IPS-18c (cell line): ENCODE results near the gene AKAP4.

Source experiments
- H3K4me3 ChIP-seq: 2 replicates; pipeline ENCODE4 v1.7.0; 2013; ENCODE audit warnings: low read depth, mild to moderate bottlenecking, low read length, moderate library complexity; ENCODE audit not compliant: insufficient read depth
- H3K9me3 ChIP-seq: one replicate; pipeline ENCODE4 v1.6.1; 2013; ENCODE audit warnings: mild to moderate bottlenecking, low read length, moderate library complexity; ENCODE audit not compliant: control insufficient read depth, insufficient read depth

The AKAP4 gene

GRCh38 chrX:50152456-50152855 lies 48.4 kb downstream of the AKAP4 start:
- H3K9me3 ChIP-seq: peaks cover 6% of the 10 kb centered on the region
- no peak overlapping the region for H3K4me3 ChIP-seq

DNA sequence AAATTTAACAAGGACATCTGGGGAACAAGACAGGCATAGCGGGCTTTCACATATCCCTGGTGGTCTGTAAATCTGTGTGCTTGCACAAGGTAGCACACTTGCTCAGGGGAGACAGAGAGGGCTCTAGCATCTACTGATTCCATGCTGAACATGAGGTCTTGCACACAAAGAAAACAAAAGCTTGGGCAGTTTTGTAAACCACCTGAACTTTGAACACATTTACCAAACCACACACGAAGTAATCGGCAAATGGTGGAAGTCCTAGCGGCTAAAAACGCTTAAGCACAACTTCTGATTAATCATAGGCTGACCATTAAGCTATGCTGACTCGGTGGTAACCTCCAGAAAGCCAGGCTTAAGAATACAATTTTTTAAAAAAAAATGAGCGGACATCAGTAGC lies 52.8 kb downstream of the AKAP4 start:
- no peak overlapping the region for H3K4me3 ChIP-seq
- H3K9me3 ChIP-seq: peaks cover 2% of the 10 kb centered on the region
